Keratinocyte (primary cell): ENCODE data around the gene REEP3.

Experiments used
- EZH2 ChIP-seq: IDR thresholded peaks from one replicate; pipeline ENCODE4 v1.6.1; 2012; ENCODE audit warnings: inconsistent platforms, mild to moderate bottlenecking, low read length, moderate library complexity
- TF ChIP-seq, protein P1 (sequence below), 3 experiments: IDR thresholded peaks in 1 of 3; conservative IDR thresholded peaks in 1 of 3; optimal IDR thresholded peaks in 1 of 3; 2 replicates in 2 of 3; 3 replicates in 1 of 3; pipeline versions ENCODE3 to v1.5.1; 2011; ENCODE audit warnings: low read length in 3 of 3, mild to moderate bottlenecking in 3 of 3, moderate library complexity in 2 of 3, control low read depth in 1 of 3, inconsistent platforms in 1 of 3; ENCODE audit not compliant: insufficient read depth in 2 of 3; ENCODE audit errors: extremely low read depth in 1 of 3

DNA sequence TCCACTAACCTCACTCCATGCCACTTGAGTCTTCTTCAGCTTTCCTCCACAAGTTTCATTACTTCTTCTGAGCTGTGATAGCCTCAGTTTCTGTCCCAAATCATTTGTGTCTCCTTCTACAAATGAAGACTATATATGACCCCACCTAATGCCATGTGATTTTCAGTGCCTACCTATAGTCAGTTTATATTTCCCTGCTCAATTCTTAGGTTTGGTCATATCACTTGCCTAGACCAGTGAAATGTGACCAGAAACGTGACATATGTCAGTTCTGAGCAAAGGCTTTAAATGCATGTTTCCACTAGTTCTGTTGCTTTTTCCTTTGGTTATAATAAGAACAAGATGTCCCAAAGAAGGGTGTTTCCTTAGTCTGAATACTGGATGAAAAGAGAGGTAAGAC, 24.6 kb upstream of the REEP3 start:
- TF ChIP-seq, protein P1, sequence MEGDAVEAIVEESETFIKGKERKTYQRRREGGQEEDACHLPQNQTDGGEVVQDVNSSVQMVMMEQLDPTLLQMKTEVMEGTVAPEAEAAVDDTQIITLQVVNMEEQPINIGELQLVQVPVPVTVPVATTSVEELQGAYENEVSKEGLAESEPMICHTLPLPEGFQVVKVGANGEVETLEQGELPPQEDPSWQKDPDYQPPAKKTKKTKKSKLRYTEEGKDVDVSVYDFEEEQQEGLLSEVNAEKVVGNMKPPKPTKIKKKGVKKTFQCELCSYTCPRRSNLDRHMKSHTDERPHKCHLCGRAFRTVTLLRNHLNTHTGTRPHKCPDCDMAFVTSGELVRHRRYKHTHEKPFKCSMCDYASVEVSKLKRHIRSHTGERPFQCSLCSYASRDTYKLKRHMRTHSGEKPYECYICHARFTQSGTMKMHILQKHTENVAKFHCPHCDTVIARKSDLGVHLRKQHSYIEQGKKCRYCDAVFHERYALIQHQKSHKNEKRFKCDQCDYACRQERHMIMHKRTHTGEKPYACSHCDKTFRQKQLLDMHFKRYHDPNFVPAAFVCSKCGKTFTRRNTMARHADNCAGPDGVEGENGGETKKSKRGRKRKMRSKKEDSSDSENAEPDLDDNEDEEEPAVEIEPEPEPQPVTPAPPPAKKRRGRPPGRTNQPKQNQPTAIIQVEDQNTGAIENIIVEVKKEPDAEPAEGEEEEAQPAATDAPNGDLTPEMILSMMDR (optimal IDR thresholded peaks at IDR 0.05 in 1 of 3, IDR thresholded peaks at IDR 0.05 in 1 of 3, conservative IDR thresholded peaks at IDR 0.05 in 1 of 3; ENCODE audit: extremely low read depth in 1 of 3, insufficient read depth in 2 of 3, low read length in 3 of 3), result no peak
- no peak for TF ChIP-seq EZH2
